HCT116 (cell line): ENCODE data around the gene TAC3. TPM values are rescaled to one million over a fixed set of nuclear protein-coding genes. Genes with fewer than 3 reads are reported as not detected.

Experiments used
- ATAC-seq: fragments of 200-7000 bp; cut with Tn5 transposase; 2 replicates; pipeline ENCODE4 v1.9.1; 2020; ENCODE audit warnings: mild to moderate bottlenecking, moderate library complexity
- BruUV-seq: library from RNA; stranded (reverse); fragments of 400-500 nt; replicated peaks from 2 replicates; lab custom pipeline; 2021; lab: Mats Ljungman, UMichigan
- CTCF ChIA-PET: fragments of 300-600 bp; sonication (Branson Sonifier 250); formaldehyde crosslinking; loops from one replicate; lab custom pipeline; 2021; ENCODE audit warnings: antibody characterized with exemption; lab: Charles Lee
- POLR2A ChIA-PET: fragments of 300-600, 350-600 bp; sonication (Branson Sonifier 250); formaldehyde crosslinking; loops from one replicate; lab custom pipeline; 2021; ENCODE audit warnings: antibody characterized with exemption; lab: Charles Lee
- RAD21 ChIA-PET, 2 experiments: fragments of 300-600 bp; sonication (Branson Sonifier 250); formaldehyde crosslinking; loops; one replicate each; lab custom pipeline; 2023; ENCODE audit warnings: low total read pairs in 2 of 2; ENCODE audit not compliant: uncharacterized antibody in 2 of 2, unreplicated experiment in 2 of 2, low non-redundant PET in 1 of 2; lab: Charles Lee
- DNase-seq: peaks from one replicate; pipeline ENCODE4 v3.0.0-alpha.2; 2010; ENCODE audit warnings: low read depth, low spot score
- H2AFZ ChIP-seq: fragments of 200-600 bp; shearing (Covaris generic), sonication (generic); 2 replicates; pipeline ENCODE4 v1.6.1; 2017; ENCODE audit warnings: low read depth, mixed run types, mixed read lengths, antibody characterized with exemption, low read length; ENCODE audit not compliant: poor library complexity, severe bottlenecking
- H3K27ac ChIP-seq: 2 replicates; pipeline ENCODE4 v1.5.1; 2012; ENCODE audit warnings: low read depth, low read length
- H3K27me3 ChIP-seq: fragments of 200-600 bp; sonication (generic); 2 replicates; pipeline ENCODE4 v1.6.1; 2016; ENCODE audit warnings: mixed run types, low read length, mixed read lengths; ENCODE audit not compliant: insufficient read depth
- H3K36me3 ChIP-seq, 2 experiments: fragments of 200-500 bp in 1 of 2; fragments of 200-600 bp in 1 of 2; sonication (Bioruptor generic) in 1 of 2; sonication (generic) in 1 of 2; 2 replicates each; pipeline versions ENCODE4 v1.5.1 to v1.6.1; 2014 to 2016; ENCODE audit warnings: low read length in 2 of 2, inconsistent platforms in 1 of 2, mixed read lengths in 1 of 2, mixed run types in 1 of 2; ENCODE audit not compliant: insufficient read depth in 2 of 2, control insufficient read depth in 1 of 2
- H3K4me1 ChIP-seq, 2 experiments: fragments of 200-600 bp in 1 of 2; sonication (generic) in 1 of 2; 2 replicates each; pipeline versions ENCODE4 v1.5.1 to v1.6.1; 2012 to 2017; ENCODE audit warnings: low read length in 2 of 2, inconsistent platforms in 1 of 2, mild to moderate bottlenecking in 1 of 2, mixed read lengths in 1 of 2, mixed run types in 1 of 2, moderate library complexity in 1 of 2; ENCODE audit not compliant: insufficient read depth in 2 of 2, control insufficient read depth in 1 of 2
- H3K4me2 ChIP-seq: fragments of 200-600 bp; sonication (generic); 2 replicates; pipeline ENCODE4 v1.6.1; 2017; ENCODE audit warnings: mixed run types, low read length, mixed read lengths
- H3K4me3 ChIP-seq, 2 experiments: fragments of 200-600 bp in 1 of 2; sonication (generic) in 1 of 2; replicated peaks in 1 of 2; 2 replicates each; pipeline ENCODE4 v1.5.1; 2011 to 2016; ENCODE audit warnings: low read length in 2 of 2, control low read depth in 1 of 2, low read depth in 1 of 2, mild to moderate bottlenecking in 1 of 2, mixed read lengths in 1 of 2, mixed run types in 1 of 2
- H3K79me2 ChIP-seq: fragments of 200-600 bp; sonication (generic); 2 replicates; pipeline ENCODE4 v1.6.1; 2017; ENCODE audit warnings: mild to moderate bottlenecking, mixed run types, low read length, moderate library complexity, mixed read lengths; ENCODE audit not compliant: insufficient read depth
- H3K9ac ChIP-seq: fragments of 200-600 bp; sonication (generic); 2 replicates; pipeline ENCODE4 v1.6.1; 2016; ENCODE audit warnings: low read length, mixed read lengths
- H3K9me2 ChIP-seq: fragments of 200-600 bp; sonication (generic), shearing (Covaris generic); 2 replicates; pipeline ENCODE4 v1.6.1; 2017; ENCODE audit warnings: mixed run types, mild to moderate bottlenecking, moderate library complexity; ENCODE audit not compliant: insufficient read depth
- H3K9me3 ChIP-seq, 2 experiments: fragments of 200-500 bp in 1 of 2; fragments of 200-600 bp in 1 of 2; sonication (Bioruptor generic) in 1 of 2; sonication (generic) in 1 of 2; 2 replicates each; pipeline ENCODE4 v1.6.1; 2014 to 2017; ENCODE audit warnings: low read length in 2 of 2, mixed read lengths in 2 of 2, inconsistent platforms in 1 of 2, low read depth in 1 of 2, mild to moderate bottlenecking in 1 of 2, mixed run types in 1 of 2, moderate library complexity in 1 of 2; ENCODE audit not compliant: control insufficient read depth in 1 of 2, insufficient read depth in 1 of 2
- H4K20me1 ChIP-seq: fragments of 200-600 bp; sonication (generic), shearing (Covaris generic); 2 replicates; pipeline ENCODE4 v1.6.1; 2017; ENCODE audit warnings: mixed run types, mild to moderate bottlenecking, moderate library complexity; ENCODE audit not compliant: insufficient read depth
- EGR1 ChIP-seq: IDR thresholded peaks from 2 replicates; pipeline ENCODE4 v1.6.1; 2012; ENCODE audit warnings: low read depth
- POLR2AphosphoS5 ChIP-seq: IDR thresholded peaks from 2 replicates; pipeline ENCODE4 v1.6.1; 2011; ENCODE audit warnings: mild to moderate bottlenecking, low read depth, low read length, moderate library complexity
- REST ChIP-seq: IDR thresholded peaks from 2 replicates; pipeline ENCODE4 v1.6.1; 2012; ENCODE audit warnings: low read depth
- SIN3A ChIP-seq: IDR thresholded peaks from 2 replicates; pipeline ENCODE4 v1.6.1; 2012; ENCODE audit warnings: low read depth
- TCF7L2 ChIP-seq: IDR thresholded peaks from 2 replicates; pipeline ENCODE4 v1.7.0; 2011; ENCODE audit warnings: borderline replicate concordance, inconsistent platforms; ENCODE audit not compliant: insufficient read depth, insufficient read length; ENCODE audit errors: extremely low read depth
- intact Hi-C: fragments of 100-400 bp; cut with micrococcal nuclease; formaldehyde crosslinking; loops from 2 replicates; pipeline ENCODE4 v1.10.0; 2022
- total RNA-seq: library from RNA; stranded (reverse); gene quantifications from one replicate; pipeline ENCODE4 v1.2.1, GENCODE V29; 2021; ENCODE audit not compliant: unreplicated experiment

TAC3 gene
- total RNA-seq, 1 experiment from 2014 or later = not detected

GRCh38 chr12:56998316-56998715, 18.0 kb downstream of the TAC3 start (continued):
- no peak for TF ChIP-seq REST
- no peak for TF ChIP-seq SIN3A
- no peak for TF ChIP-seq EGR1

- TF ChIP-seq TCF7L2 (no peak), SIN3A (no peak), POLR2AphosphoS5 (no peak)
- DNase-seq (no peak), ATAC-seq (no peak)
- ChIA-PET RAD21 (no interaction called here), POLR2A (no interaction called here), CTCF (interaction anchor here (0.6 to 0.7 kb wide), 2 partner anchors 9 to 12 kb away, joined by 3 to 4 read pairs; no protein-coding TSS in a partner anchor)
- H3K4me1 ChIP-seq = peaks cover 0 to 5% of the 10 kb centered on the region in 2 experiments; a peak in 3 of 4 replicates
- H3K9me3 ChIP-seq = no peaks in the 10 kb centered on the region
- H3K27me3 ChIP-seq = no peaks in the 10 kb centered on the region
- peaks cover 10 to 13% of the 10 kb centered on the region in 2 experiments; a peak in 3 of 4 replicates for H3K36me3 ChIP-seq
- no peak overlapping the region for H3K9ac ChIP-seq
- no peaks in the 10 kb centered on the region for H4K20me1 ChIP-seq
- BruUV-seq = no TSS peak
- H3K9me2 ChIP-seq = no peaks in the 10 kb centered on the region
- H3K4me3 ChIP-seq = no peak overlapping the region
- no peak overlapping the region for H3K27ac ChIP-seq
- no peak overlapping the region for H2AFZ ChIP-seq
- peaks cover 21% of the 10 kb centered on the region for H3K79me2 ChIP-seq
- no peak overlapping the region for H3K4me2 ChIP-seq
- intact Hi-C loops = no loop called here
Observed at GRCh38 chr12:56996793-56997545, 19.4 kb downstream of the TAC3 start.
